Fibroblast of pulmonary artery (primary cell): ENCODE results near the gene EYS.

Experiments used
- DNase-seq: peaks from one replicate; pipeline ENCODE4 v3.0.0-alpha.2; 2010; ENCODE audit warnings: low read depth
- H3K4me3 ChIP-seq: replicated peaks from 2 replicates; pipeline ENCODE4 v1.5.1; 2011; ENCODE audit warnings: low read depth, mild to moderate bottlenecking, control low read depth, low read length, moderate library complexity
- TF ChIP-seq, protein P1 (sequence below): IDR thresholded peaks from 2 replicates; pipeline ENCODE4 v1.5.1; 2011; ENCODE audit warnings: mild to moderate bottlenecking, control low read depth, low read length, inconsistent platforms; ENCODE audit errors: missing control alignments

EYS gene

DNA sequence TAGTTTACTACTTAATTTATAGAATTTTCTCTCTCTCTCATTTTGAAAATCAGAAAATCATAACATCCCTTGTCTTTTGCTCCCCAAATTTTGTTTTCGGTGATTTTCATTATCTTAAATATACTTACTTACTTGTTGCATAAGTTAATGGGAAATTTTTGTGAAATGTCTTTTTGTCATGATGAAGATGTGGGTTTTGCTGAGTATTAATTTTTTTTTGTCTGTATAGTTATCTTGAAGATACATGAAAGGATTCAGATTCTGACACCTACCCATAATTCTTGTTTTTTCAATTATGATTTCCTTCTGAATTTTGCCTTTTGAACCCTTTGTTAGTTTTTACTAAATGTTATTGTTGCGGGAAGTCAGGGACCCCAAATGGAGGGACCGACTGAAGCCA, 817.9 kb downstream of the EYS start:
- H3K4me3 ChIP-seq = no peak overlapping the region
- TF ChIP-seq, protein P1, sequence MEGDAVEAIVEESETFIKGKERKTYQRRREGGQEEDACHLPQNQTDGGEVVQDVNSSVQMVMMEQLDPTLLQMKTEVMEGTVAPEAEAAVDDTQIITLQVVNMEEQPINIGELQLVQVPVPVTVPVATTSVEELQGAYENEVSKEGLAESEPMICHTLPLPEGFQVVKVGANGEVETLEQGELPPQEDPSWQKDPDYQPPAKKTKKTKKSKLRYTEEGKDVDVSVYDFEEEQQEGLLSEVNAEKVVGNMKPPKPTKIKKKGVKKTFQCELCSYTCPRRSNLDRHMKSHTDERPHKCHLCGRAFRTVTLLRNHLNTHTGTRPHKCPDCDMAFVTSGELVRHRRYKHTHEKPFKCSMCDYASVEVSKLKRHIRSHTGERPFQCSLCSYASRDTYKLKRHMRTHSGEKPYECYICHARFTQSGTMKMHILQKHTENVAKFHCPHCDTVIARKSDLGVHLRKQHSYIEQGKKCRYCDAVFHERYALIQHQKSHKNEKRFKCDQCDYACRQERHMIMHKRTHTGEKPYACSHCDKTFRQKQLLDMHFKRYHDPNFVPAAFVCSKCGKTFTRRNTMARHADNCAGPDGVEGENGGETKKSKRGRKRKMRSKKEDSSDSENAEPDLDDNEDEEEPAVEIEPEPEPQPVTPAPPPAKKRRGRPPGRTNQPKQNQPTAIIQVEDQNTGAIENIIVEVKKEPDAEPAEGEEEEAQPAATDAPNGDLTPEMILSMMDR = no peak

GRCh38 chr6:64874776-64875175, 832.2 kb downstream of the EYS start:
- TF ChIP-seq, protein P1 = no peak
- no peak overlapping the region for H3K4me3 ChIP-seq
- DNase-seq = no peak

More for the DNA sequence above, 817.9 kb downstream of the EYS start:
- DNase-seq = no peak

DNA sequence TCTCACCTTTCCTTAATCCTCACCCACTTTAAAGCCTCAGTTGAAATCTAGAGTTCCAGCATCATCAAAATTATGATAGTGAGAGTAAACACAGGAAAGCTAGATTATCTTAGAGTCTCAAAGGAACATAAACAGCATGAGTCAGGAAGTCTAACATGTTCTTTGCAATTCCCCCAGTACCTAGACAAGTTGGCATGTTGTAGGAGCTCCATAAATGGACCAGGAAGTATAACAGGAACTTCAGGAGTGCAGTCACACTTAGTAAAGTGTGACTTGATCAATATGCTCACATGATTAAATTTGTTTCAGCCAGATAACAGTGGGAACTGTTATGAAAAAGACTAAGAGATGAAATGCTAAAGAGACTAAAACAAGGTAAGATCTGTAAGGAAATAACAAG, 834.4 kb downstream of the EYS start:
- H3K4me3 ChIP-seq = no peak overlapping the region
- DNase-seq = no peak
- TF ChIP-seq, protein P1 = no peak

- TF ChIP-seq, protein P1 = no peak
- DNase-seq = no peak
- H3K4me3 ChIP-seq = no peak overlapping the region
Measured at GRCh38 chr6:64861039-64861651, 845.9 kb downstream of the EYS start.

GRCh38 chr6:64860203-64860602, 846.8 kb downstream of the EYS start:
- DNase-seq = no peak
- no peak overlapping the region for H3K4me3 ChIP-seq
- TF ChIP-seq, protein P1 = no peak

DNA sequence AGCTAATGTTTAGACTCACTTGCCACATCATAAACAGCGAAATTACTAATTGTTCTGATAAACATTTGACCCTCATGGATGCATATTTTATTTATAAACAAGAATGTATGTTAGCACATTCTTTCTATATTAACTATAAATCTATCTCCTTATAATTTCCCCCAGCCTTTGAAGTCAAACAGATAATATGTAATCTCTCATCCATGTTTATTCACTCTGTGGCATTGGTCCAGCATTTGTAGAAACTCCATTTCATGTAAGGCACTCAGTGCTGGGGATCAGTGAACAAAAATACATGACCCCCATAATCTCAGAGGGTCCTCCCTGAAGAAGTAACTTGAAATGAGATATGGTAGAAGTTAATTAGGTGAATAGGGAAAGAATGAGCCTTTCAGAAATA, 856.9 kb downstream of the EYS start:
- no peak for DNase-seq
- H3K4me3 ChIP-seq = no peak overlapping the region
- TF ChIP-seq, protein P1 = no peak

DNA sequence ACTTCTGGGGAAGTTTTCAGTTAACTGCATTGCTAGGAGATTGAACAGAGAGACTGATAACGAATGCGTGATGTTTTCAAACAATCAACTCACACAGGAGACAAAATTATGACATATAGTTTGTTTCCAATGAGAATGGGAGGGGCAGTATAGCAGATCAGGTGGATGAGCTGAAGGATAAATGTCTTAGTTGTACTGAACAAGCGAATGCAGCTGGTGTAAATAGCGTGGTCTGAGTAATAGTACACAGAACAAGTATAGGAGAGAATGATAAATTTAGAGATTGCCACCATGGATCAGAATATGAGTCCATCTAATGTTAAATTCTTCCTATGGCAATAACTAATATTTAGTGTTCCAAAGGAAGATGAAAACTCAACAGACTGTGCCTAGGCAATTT, 858.6 kb downstream of the EYS start:
- TF ChIP-seq, protein P1 = no peak
- no peak for DNase-seq
- no peak overlapping the region for H3K4me3 ChIP-seq
